GM12875 (cell line): ENCODE data around the gene KANSL3.
A peak's percentile ranks its signal among the peaks of the same experiment; 100 is the strongest.

ENCODE experiments used
- H3K4me3 ChIP-seq: one replicate; pipeline ENCODE4 v1.5.1; 2011; ENCODE audit warnings: low read depth, low read length, control low read depth
- CTCF ChIP-seq: IDR thresholded peaks from 2 replicates; pipeline ENCODE4 v1.5.1; 2011; ENCODE audit warnings: low read depth, mild to moderate bottlenecking, control low read depth, inconsistent platforms, low read length, moderate library complexity, borderline replicate concordance; ENCODE audit not compliant: insufficient read depth

The KANSL3 gene

GRCh38 chr2:96636551-96637171, 1.5 kb downstream of the KANSL3 start:
- TF ChIP-seq CTCF, result no peak
- peak overlapping the region; percentile 53 for H3K4me3 ChIP-seq

- no peak for TF ChIP-seq CTCF
- H3K4me3 ChIP-seq, result no peak overlapping the region
These were observed 4.5 kb downstream of the KANSL3 start for GRCh38 chr2:96633641-96634040.

GRCh38 chr2:96631804-96632435, 6.2 kb downstream of the KANSL3 start:
- TF ChIP-seq CTCF, result no peak
- no peak overlapping the region for H3K4me3 ChIP-seq

- H3K4me3 ChIP-seq, result no peak overlapping the region
- no peak for TF ChIP-seq CTCF
These were observed 11.6 kb downstream of the KANSL3 start for GRCh38 chr2:96626553-96626942.

- no peak for TF ChIP-seq CTCF
- no peak overlapping the region for H3K4me3 ChIP-seq
These were observed 12.2 kb downstream of the KANSL3 start for GRCh38 chr2:96625571-96626552.

GRCh38 chr2:96623116-96623515, 15.0 kb downstream of the KANSL3 start:
- no peak overlapping the region for H3K4me3 ChIP-seq
- TF ChIP-seq CTCF, result no peak
